Naive thymus-derived CD4-positive, alpha-beta T cell (primary cell): ENCODE results near the gene AEBP1. TPM values are rescaled to one million over a fixed set of nuclear protein-coding genes. Genes with fewer than 3 reads are reported as not detected.

Experiments used
- ATAC-seq: fragments of 150-1000 bp; cut with Tn5 transposase; 2 replicates; pipeline ENCODE4 v1.10.0; 2021; ENCODE audit warnings: mild to moderate bottlenecking, moderate library complexity
- CTCF ChIA-PET: fragments of 350-600 bp; sonication (Branson Sonifier 250); formaldehyde crosslinking; loops from one replicate; lab custom pipeline; 2021; ENCODE audit warnings: antibody characterized with exemption; lab: Charles Lee
- POLR2A ChIA-PET: fragments of 350-600 bp; sonication (Branson Sonifier 250); formaldehyde crosslinking; loops from one replicate; lab custom pipeline; 2021; ENCODE audit warnings: antibody characterized with exemption, inconsistent platforms; lab: Charles Lee
- DNase-seq, 9 donors: peaks; one replicate each; pipeline versions ENCODE4 v3.0.0 to v3.0.0-alpha.2; 2020 to 2022; ENCODE audit warnings: mixed read lengths in 1 of 9
- H3K27ac ChIP-seq: one replicate; pipeline ENCODE4 v1.7.0; 2013; ENCODE audit warnings: mild to moderate bottlenecking, low read depth, low read length, moderate library complexity
- H3K27me3 ChIP-seq, 2 donors: one replicate each; pipeline ENCODE4 v1.7.0; 2013; ENCODE audit warnings: low read length in 2 of 2, mild to moderate bottlenecking in 2 of 2, moderate library complexity in 2 of 2; ENCODE audit not compliant: control insufficient read depth in 2 of 2, insufficient read depth in 2 of 2
- H3K36me3 ChIP-seq, 3 experiments: 1 replicate in 2 of 3; 2 replicates in 1 of 3; pipeline ENCODE4 v1.7.0; 2013; ENCODE audit warnings: low read length in 3 of 3, mild to moderate bottlenecking in 3 of 3, moderate library complexity in 1 of 3; ENCODE audit not compliant: insufficient read depth in 3 of 3, control insufficient read depth in 2 of 3
- H3K4me1 ChIP-seq, 2 donors: one replicate each; pipeline ENCODE4 v1.7.0; 2013; ENCODE audit warnings: low read length in 2 of 2, mild to moderate bottlenecking in 2 of 2, moderate library complexity in 1 of 2; ENCODE audit not compliant: control insufficient read depth in 2 of 2, insufficient read depth in 2 of 2
- H3K4me3 ChIP-seq: 2 replicates; pipeline ENCODE4 v1.7.0; 2013; ENCODE audit warnings: mild to moderate bottlenecking, low read length
- H3K9me3 ChIP-seq, 3 experiments: 1 replicate in 2 of 3; 2 replicates in 1 of 3; pipeline ENCODE4 v1.7.0; 2013; ENCODE audit warnings: low read length in 3 of 3; ENCODE audit not compliant: control insufficient read depth in 2 of 3
- H3K27ac Mint-ChIP-seq, 9 donors: one replicate each; pipeline ENCODE4 v1.8.0; 2020 to 2022; ENCODE audit warnings: mixed read lengths in 9 of 9, mild to moderate bottlenecking in 8 of 9, moderate library complexity in 5 of 9, inconsistent platforms in 2 of 9
- H3K27me3 Mint-ChIP-seq, 5 donors: one replicate each; pipeline ENCODE4 v1.8.0; 2021 to 2022; ENCODE audit warnings: mixed read lengths in 5 of 5, mild to moderate bottlenecking in 1 of 5
- H3K36me3 Mint-ChIP-seq, 5 donors: one replicate each; pipeline ENCODE4 v1.8.0; 2020 to 2022; ENCODE audit warnings: mixed read lengths in 5 of 5, mild to moderate bottlenecking in 3 of 5, inconsistent platforms in 1 of 5
- H3K4me1 Mint-ChIP-seq, 7 donors: one replicate each; pipeline ENCODE4 v1.8.0; 2020 to 2022; ENCODE audit warnings: mixed read lengths in 7 of 7, mild to moderate bottlenecking in 3 of 7, inconsistent platforms in 1 of 7
- H3K4me3 Mint-ChIP-seq, 10 donors: one replicate each; pipeline ENCODE4 v1.8.0; 2020 to 2022; ENCODE audit warnings: mild to moderate bottlenecking in 10 of 10, mixed read lengths in 10 of 10, moderate library complexity in 6 of 10, inconsistent platforms in 2 of 10
- H3K9me3 Mint-ChIP-seq, 11 donors: one replicate each; pipeline ENCODE4 v1.8.0; 2020 to 2022; ENCODE audit warnings: mixed read lengths in 11 of 11, mild to moderate bottlenecking in 4 of 11, inconsistent platforms in 1 of 11, moderate library complexity in 1 of 11
- intact Hi-C, 2 donors: fragments of 100-400 bp; cut with micrococcal nuclease; formaldehyde crosslinking; loops; one replicate each; pipeline ENCODE4 v1.15.1; 2023
- polyA plus RNA-seq, 2 donors: library from polyadenylated mRNA; unstranded; fragments of 300-500 nt; fragmentation: Illumina TruSeq; gene quantifications; one replicate each; pipeline ENCODE4 v1.2.3, GENCODE V29; 2021
- total RNA-seq, 6 experiments: library from RNA in 5 of 6; stranded (reverse) in 5 of 6; gene quantifications; 1 replicate in 5 of 6; 2 replicates in 1 of 6; pipeline ENCODE4 v1.2.3 and lab custom pipeline; 2021 to 2026

Gene AEBP1
- total and polyA plus RNA-seq, 7 experiments from 2014 or later = 3.0 to 33.1 (median 13.5) TPM

DNA sequence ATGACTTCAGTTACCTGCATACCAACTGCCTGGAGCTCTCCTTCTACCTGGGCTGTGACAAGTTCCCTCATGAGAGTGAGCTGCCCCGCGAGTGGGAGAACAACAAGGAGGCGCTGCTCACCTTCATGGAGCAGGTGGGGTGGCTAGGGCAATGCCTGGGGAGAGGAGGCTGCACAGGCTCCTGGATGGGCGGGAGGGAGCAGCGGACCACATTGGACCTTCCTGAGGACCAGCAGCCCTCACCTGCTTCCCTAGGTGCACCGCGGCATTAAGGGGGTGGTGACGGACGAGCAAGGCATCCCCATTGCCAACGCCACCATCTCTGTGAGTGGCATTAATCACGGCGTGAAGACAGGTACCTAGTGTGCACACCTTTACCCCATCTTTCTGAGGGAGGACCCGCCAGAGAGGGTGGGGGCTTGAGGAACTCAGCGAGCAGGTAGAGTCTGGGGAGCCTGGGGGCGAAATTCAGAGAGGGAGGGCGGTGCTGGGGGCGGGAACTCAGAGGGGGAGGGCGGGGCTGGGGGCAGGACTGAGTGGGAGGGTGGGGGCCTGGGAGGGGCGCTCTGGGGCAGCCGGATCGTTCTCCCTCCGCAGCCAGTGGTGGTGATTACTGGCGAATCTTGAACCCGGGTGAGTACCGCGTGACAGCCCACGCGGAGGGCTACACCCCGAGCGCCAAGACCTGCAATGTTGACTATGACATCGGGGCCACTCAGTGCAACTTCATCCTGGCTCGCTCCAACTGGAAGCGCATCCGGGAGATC lies 9.0 kb downstream of the AEBP1 start:
- no peak for DNase-seq
- CTCF ChIA-PET = no interaction called here
- no peak overlapping the region for H3K27ac Mint-ChIP-seq
- peaks cover 0 to 98% (median 6%) of the 10 kb centered on the region in 3 experiments for H3K36me3 ChIP-seq
- peaks cover 0 to 31% (median 2%) of the 10 kb centered on the region in 5 donors for H3K36me3 Mint-ChIP-seq
- no peaks in the 10 kb centered on the region for H3K4me1 ChIP-seq
- no peaks in the 10 kb centered on the region for H3K27me3 Mint-ChIP-seq
- POLR2A ChIA-PET = interaction anchor here (0.6 kb wide), 1 partner anchor 14 kb away, joined by 3 read pairs; no protein-coding TSS in a partner anchor
- no peaks in the 10 kb centered on the region for H3K9me3 Mint-ChIP-seq
- peaks cover 0 to 4% (median 0%) of the 10 kb centered on the region in 7 donors for H3K4me1 Mint-ChIP-seq
- ATAC-seq = no peak
- no peaks in the 10 kb centered on the region for H3K9me3 ChIP-seq
- no peak overlapping the region for H3K4me3 Mint-ChIP-seq
- no peak overlapping the region for H3K4me3 ChIP-seq
- no peaks in the 10 kb centered on the region for H3K27me3 ChIP-seq
- no peak overlapping the region for H3K27ac ChIP-seq
- intact Hi-C loops = no loop called here

GRCh38 chr7:44113764-44114354 lies 9.7 kb downstream of the AEBP1 start:
- no peak overlapping the region for H3K4me3 ChIP-seq
- peaks cover 0 to 36% (median 4%) of the 10 kb centered on the region in 5 donors for H3K36me3 Mint-ChIP-seq
- H3K4me3 Mint-ChIP-seq = no peak overlapping the region
- H3K4me1 ChIP-seq = no peaks in the 10 kb centered on the region
- no peaks in the 10 kb centered on the region for H3K27me3 ChIP-seq
- ATAC-seq (no peak), DNase-seq (no peak)
- H3K27ac ChIP-seq = no peak overlapping the region
- ChIA-PET CTCF (no interaction called here), POLR2A (interaction anchor here (1.3 kb wide), 1 partner anchor 10 kb away, joined by 3 read pairs; the partner anchor contains the start of gene POLD2)
- no peaks in the 10 kb centered on the region for H3K27me3 Mint-ChIP-seq
- H3K36me3 ChIP-seq = peaks cover 0 to 98% (median 6%) of the 10 kb centered on the region in 3 experiments
- no peaks in the 10 kb centered on the region for H3K9me3 Mint-ChIP-seq
- H3K4me1 Mint-ChIP-seq = peaks cover 0 to 4% (median 0%) of the 10 kb centered on the region in 7 donors
- H3K27ac Mint-ChIP-seq = peak overlapping the region in 1 of 9 donors; percentile 72
- intact Hi-C loops = no loop called here
- no peaks in the 10 kb centered on the region for H3K9me3 ChIP-seq

- peaks cover 0 to 98% (median 6%) of the 10 kb centered on the region in 3 experiments for H3K36me3 ChIP-seq
- H3K27ac ChIP-seq = no peak overlapping the region
- DNase-seq = no peak
- H3K9me3 Mint-ChIP-seq = no peaks in the 10 kb centered on the region
- H3K4me1 Mint-ChIP-seq = peaks cover 2 to 11% (median 5%) of the 10 kb centered on the region in 7 donors
- H3K27ac Mint-ChIP-seq = peak overlapping the region in 1 of 9 donors; percentile 17
- no peaks in the 10 kb centered on the region for H3K4me1 ChIP-seq
- ATAC-seq = no peak
- intact Hi-C loops = no loop called here
- H3K36me3 Mint-ChIP-seq = peaks cover 0 to 43% (median 5%) of the 10 kb centered on the region in 5 donors
- no peaks in the 10 kb centered on the region for H3K27me3 Mint-ChIP-seq
- POLR2A ChIA-PET = interaction anchor here (0.9 to 1.3 kb wide), 2 partner anchors 9 to 49 kb away, joined by 3 read pairs; partner anchors contain the start of genes PGAM2 and POLD2
- no peak overlapping the region for H3K4me3 Mint-ChIP-seq
- no peak overlapping the region for H3K4me3 ChIP-seq
- no peaks in the 10 kb centered on the region for H3K27me3 ChIP-seq
- H3K9me3 ChIP-seq = no peaks in the 10 kb centered on the region
- CTCF ChIA-PET = no interaction called here
These were observed 10.6 kb downstream of the AEBP1 start for GRCh38 chr7:44114586-44115310.

GRCh38 chr7:44116087-44116788 lies 12.1 kb downstream of the AEBP1 start:
- H3K9me3 ChIP-seq = no peaks in the 10 kb centered on the region
- ATAC-seq (no peak), DNase-seq (no peak)
- H3K27ac ChIP-seq = no peak overlapping the region
- Mint-ChIP-seq H3K9me3 (no peaks in the 10 kb centered on the region), H3K27me3 (no peaks in the 10 kb centered on the region), H3K4me3 (no peak overlapping the region), H3K27ac (no peak overlapping the region), H3K36me3 (peaks cover 0 to 47% (median 10%) of the 10 kb centered on the region in 5 donors), H3K4me1 (peaks cover 9 to 26% (median 17%) of the 10 kb centered on the region in 7 donors)
- intact Hi-C loops = no loop called here
- H3K36me3 ChIP-seq = peaks cover 0 to 84% (median 6%) of the 10 kb centered on the region in 3 experiments
- H3K27me3 ChIP-seq = no peaks in the 10 kb centered on the region
- ChIA-PET CTCF (interaction anchor here (0.6 kb wide), 1 partner anchor 72 kb away, joined by 3 read pairs; no protein-coding TSS in a partner anchor), POLR2A (interaction anchor here (1.5 kb wide), 1 partner anchor 11 kb away, joined by 3 read pairs; no protein-coding TSS in a partner anchor)
- no peaks in the 10 kb centered on the region for H3K4me1 ChIP-seq
- no peak overlapping the region for H3K4me3 ChIP-seq

DNA sequence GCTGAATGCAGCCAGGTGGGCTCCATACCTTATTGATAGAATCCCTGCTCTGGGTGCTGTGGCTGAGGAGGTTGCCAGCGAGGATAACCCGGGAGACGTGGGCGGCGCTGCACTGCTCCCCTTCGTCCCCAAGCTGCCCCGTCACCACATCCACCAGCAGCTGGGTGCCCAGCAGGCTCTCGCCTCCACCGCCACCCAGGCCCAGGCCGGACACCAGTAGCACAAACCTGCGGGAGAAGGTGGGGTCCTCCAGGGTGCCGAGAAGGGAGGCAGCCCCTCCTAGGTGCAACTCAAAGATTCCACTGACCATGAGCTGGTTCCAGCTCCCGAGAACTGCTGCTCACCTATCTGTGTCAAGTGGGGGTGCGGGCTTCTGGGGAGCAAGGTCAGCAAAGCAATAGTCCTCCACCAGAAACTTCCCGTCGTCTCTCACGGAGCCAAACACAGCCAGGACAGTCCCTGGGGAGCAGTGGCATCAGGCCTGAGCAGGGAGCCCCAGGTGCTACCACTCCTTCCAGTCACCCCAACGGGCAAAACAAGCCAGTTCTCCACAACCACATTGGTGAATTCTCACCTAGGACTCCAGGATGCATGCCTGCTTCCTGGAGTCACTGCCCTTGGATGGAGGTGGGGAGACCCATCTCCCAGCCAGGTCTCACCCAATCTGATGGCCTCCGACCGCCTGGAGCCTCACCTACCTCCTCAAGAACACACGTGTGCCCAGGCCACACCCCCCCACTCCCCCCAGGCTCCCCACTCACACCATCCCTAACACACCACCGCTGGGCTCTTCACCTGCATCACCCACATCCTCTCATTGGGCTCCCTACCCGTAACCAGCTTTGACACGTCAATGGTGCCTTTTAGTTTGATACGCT lies 12.9 kb downstream of the AEBP1 start:
- peak overlapping the region in 1 of 10 donors; percentile 20 for H3K4me3 Mint-ChIP-seq
- peak overlapping the region in 2 of 9 donors; percentile 25 to 43 for H3K27ac Mint-ChIP-seq
- ATAC-seq (no peak), DNase-seq (no peak)
- intact Hi-C loops = no loop called here
- H3K27me3 Mint-ChIP-seq = no peaks in the 10 kb centered on the region
- H3K4me3 ChIP-seq = no peak overlapping the region
- POLR2A ChIA-PET = interaction anchor here (0.8 to 1.5 kb wide), 2 partner anchors 11 to 33 kb away, joined by 3 read pairs; no protein-coding TSS in a partner anchor
- peaks cover 0 to 79% (median 6%) of the 10 kb centered on the region in 3 experiments for H3K36me3 ChIP-seq
- H3K27ac ChIP-seq = no peak overlapping the region
- no peaks in the 10 kb centered on the region for H3K9me3 Mint-ChIP-seq
- H3K4me1 Mint-ChIP-seq = peaks cover 9 to 27% (median 23%) of the 10 kb centered on the region in 7 donors
- H3K27me3 ChIP-seq = no peaks in the 10 kb centered on the region
- H3K9me3 ChIP-seq = no peaks in the 10 kb centered on the region
- peaks cover 0 to 2% of the 10 kb centered on the region in 2 donors for H3K4me1 ChIP-seq
- H3K36me3 Mint-ChIP-seq = peaks cover 0 to 47% (median 10%) of the 10 kb centered on the region in 5 donors
- CTCF ChIA-PET = no interaction called here
